HepG2 (cell line): ENCODE measurements around the gene OSBPL3.

Source experiments
- CREM ChIP-seq, 2 experiments: sonication (generic) in 1 of 2; formaldehyde crosslinking in 1 of 2; IDR thresholded peaks; 2 replicates each; pipeline versions ENCODE4 v1.4.0 to v1.6.1; 2016 to 2020; ENCODE audit warnings: antibody characterized with exemption in 1 of 2, mild to moderate bottlenecking in 1 of 2, missing genetic modification reagents in 1 of 2
- GABPA ChIP-seq, 2 experiments: IDR thresholded peaks; 2 replicates each; pipeline ENCODE4 v1.6.1; 2011 to 2016; ENCODE audit warnings: low read depth in 2 of 2, low read length in 1 of 2, missing biosample characterization in 1 of 2, missing genetic modification characterization in 1 of 2
- KDM5A ChIP-seq: fragments of 200-600 bp; sonication (generic); IDR thresholded peaks from 2 replicates; pipeline ENCODE4 v1.7.0; 2018; ENCODE audit warnings: antibody characterized with exemption, mild to moderate bottlenecking, low read length, borderline replicate concordance
- MED1 ChIP-seq: sonication (generic); formaldehyde crosslinking; IDR thresholded peaks from 2 replicates; pipeline ENCODE4 v1.4.0; 2020; ENCODE audit warnings: missing genetic modification reagents
- NAIF1 ChIP-seq: sonication (generic); formaldehyde crosslinking; IDR thresholded peaks from 2 replicates; pipeline ENCODE4 v1.5.0; 2020; ENCODE audit warnings: mild to moderate bottlenecking, missing genetic modification reagents, borderline replicate concordance
- NBN ChIP-seq: fragments of 450-650 bp; conservative IDR thresholded peaks from 2 replicates; pipeline ENCODE4 v1.6.1; 2017
- NR1H2 ChIP-seq: sonication (generic); formaldehyde crosslinking; IDR thresholded peaks from 2 replicates; pipeline ENCODE4 v1.8.1; 2022; ENCODE audit warnings: low read depth, missing genetic modification reagents, borderline replicate concordance
- SP1 ChIP-seq, 2 experiments: fragments of 450-650 bp in 1 of 2; sonication (generic) in 1 of 2; formaldehyde crosslinking in 1 of 2; IDR thresholded peaks; 2 replicates each; pipeline versions ENCODE4 v1.4.0 to v1.6.1; 2016 to 2020; ENCODE audit warnings: missing genetic modification reagents in 1 of 2
- ZSCAN25 ChIP-seq: sonication (generic); formaldehyde crosslinking; IDR thresholded peaks from 2 replicates; pipeline ENCODE4 v1.8.0; 2022; ENCODE audit warnings: mild to moderate bottlenecking, missing genetic modification reagents
- TF ChIP-seq, protein P1 (sequence below): sonication (generic); formaldehyde crosslinking; IDR thresholded peaks from 2 replicates; pipeline ENCODE4 v1.4.0; 2020; ENCODE audit warnings: missing genetic modification reagents
- TF ChIP-seq, protein P2 (sequence below): sonication (generic); formaldehyde crosslinking; IDR thresholded peaks from 2 replicates; pipeline ENCODE4 v1.4.0; 2020; ENCODE audit warnings: missing genetic modification reagents
- TF ChIP-seq, protein P3 (sequence below): sonication (generic); formaldehyde crosslinking; IDR thresholded peaks from 2 replicates; pipeline ENCODE4 v1.4.0; 2020; ENCODE audit warnings: missing genetic modification reagents
- TF ChIP-seq, protein P4 (sequence below): sonication (generic); formaldehyde crosslinking; IDR thresholded peaks from 2 replicates; pipeline ENCODE4 v1.4.0; 2020; ENCODE audit warnings: mild to moderate bottlenecking, missing genetic modification reagents
- TF ChIP-seq, protein P5 (sequence below): sonication (generic); formaldehyde crosslinking; IDR thresholded peaks from 2 replicates; pipeline ENCODE4 v1.8.1; 2023; ENCODE audit warnings: missing genetic modification reagents, inconsistent platforms, borderline replicate concordance

DNA sequence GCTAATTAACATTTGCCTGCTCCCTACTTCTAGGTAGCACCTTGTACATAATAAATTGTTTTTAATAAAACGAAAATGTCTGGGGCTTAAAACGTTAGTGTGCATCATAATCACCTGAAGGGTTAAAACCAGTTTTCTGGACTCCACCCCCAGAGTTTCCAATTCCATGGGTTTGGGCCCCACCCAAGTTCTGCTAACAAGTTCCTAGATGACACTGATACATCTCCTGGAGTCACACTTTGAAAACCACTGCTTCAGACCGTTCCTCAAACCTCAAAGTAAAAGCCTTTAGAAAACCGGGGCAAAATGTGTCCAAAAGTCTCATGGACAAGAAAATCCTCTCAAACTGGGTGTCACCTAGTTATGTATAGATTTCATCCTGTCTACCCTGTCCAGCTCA lies 9.3 kb downstream of the OSBPL3 start:
- TF ChIP-seq NAIF1 (CRISPR knock-in tag) (no peak), NR1H2 (no peak), KDM5A (no peak), MED1 (CRISPR knock-in tag) (no peak), GABPA (IDR thresholded peaks at IDR 0.05; ENCODE audit: low read depth, low read length) (no peak), GABPA (CRISPR knock-in tag; IDR thresholded peaks at IDR 0.05; ENCODE audit: low read depth) (no peak), SP1 (IDR thresholded peaks at IDR 0.05) (no peak), SP1 (CRISPR knock-in tag; IDR thresholded peaks at IDR 0.05) (no peak), ZSCAN25 (no peak), NBN (no peak), CREM (IDR thresholded peaks at IDR 0.05) (no peak), CREM (CRISPR knock-in tag; IDR thresholded peaks at IDR 0.05) (no peak)
- TF ChIP-seq, protein P1, sequence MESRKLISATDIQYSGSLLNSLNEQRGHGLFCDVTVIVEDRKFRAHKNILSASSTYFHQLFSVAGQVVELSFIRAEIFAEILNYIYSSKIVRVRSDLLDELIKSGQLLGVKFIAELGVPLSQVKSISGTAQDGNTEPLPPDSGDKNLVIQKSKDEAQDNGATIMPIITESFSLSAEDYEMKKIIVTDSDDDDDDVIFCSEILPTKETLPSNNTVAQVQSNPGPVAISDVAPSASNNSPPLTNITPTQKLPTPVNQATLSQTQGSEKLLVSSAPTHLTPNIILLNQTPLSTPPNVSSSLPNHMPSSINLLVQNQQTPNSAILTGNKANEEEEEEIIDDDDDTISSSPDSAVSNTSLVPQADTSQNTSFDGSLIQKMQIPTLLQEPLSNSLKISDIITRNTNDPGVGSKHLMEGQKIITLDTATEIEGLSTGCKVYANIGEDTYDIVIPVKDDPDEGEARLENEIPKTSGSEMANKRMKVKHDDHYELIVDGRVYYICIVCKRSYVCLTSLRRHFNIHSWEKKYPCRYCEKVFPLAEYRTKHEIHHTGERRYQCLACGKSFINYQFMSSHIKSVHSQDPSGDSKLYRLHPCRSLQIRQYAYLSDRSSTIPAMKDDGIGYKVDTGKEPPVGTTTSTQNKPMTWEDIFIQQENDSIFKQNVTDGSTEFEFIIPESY (CRISPR knock-in tag): no peak
- TF ChIP-seq, protein P2, sequence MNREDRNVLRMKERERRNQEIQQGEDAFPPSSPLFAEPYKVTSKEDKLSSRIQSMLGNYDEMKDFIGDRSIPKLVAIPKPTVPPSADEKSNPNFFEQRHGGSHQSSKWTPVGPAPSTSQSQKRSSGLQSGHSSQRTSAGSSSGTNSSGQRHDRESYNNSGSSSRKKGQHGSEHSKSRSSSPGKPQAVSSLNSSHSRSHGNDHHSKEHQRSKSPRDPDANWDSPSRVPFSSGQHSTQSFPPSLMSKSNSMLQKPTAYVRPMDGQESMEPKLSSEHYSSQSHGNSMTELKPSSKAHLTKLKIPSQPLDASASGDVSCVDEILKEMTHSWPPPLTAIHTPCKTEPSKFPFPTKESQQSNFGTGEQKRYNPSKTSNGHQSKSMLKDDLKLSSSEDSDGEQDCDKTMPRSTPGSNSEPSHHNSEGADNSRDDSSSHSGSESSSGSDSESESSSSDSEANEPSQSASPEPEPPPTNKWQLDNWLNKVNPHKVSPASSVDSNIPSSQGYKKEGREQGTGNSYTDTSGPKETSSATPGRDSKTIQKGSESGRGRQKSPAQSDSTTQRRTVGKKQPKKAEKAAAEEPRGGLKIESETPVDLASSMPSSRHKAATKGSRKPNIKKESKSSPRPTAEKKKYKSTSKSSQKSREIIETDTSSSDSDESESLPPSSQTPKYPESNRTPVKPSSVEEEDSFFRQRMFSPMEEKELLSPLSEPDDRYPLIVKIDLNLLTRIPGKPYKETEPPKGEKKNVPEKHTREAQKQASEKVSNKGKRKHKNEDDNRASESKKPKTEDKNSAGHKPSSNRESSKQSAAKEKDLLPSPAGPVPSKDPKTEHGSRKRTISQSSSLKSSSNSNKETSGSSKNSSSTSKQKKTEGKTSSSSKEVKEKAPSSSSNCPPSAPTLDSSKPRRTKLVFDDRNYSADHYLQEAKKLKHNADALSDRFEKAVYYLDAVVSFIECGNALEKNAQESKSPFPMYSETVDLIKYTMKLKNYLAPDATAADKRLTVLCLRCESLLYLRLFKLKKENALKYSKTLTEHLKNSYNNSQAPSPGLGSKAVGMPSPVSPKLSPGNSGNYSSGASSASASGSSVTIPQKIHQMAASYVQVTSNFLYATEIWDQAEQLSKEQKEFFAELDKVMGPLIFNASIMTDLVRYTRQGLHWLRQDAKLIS: no peak
- TF ChIP-seq, protein P3, sequence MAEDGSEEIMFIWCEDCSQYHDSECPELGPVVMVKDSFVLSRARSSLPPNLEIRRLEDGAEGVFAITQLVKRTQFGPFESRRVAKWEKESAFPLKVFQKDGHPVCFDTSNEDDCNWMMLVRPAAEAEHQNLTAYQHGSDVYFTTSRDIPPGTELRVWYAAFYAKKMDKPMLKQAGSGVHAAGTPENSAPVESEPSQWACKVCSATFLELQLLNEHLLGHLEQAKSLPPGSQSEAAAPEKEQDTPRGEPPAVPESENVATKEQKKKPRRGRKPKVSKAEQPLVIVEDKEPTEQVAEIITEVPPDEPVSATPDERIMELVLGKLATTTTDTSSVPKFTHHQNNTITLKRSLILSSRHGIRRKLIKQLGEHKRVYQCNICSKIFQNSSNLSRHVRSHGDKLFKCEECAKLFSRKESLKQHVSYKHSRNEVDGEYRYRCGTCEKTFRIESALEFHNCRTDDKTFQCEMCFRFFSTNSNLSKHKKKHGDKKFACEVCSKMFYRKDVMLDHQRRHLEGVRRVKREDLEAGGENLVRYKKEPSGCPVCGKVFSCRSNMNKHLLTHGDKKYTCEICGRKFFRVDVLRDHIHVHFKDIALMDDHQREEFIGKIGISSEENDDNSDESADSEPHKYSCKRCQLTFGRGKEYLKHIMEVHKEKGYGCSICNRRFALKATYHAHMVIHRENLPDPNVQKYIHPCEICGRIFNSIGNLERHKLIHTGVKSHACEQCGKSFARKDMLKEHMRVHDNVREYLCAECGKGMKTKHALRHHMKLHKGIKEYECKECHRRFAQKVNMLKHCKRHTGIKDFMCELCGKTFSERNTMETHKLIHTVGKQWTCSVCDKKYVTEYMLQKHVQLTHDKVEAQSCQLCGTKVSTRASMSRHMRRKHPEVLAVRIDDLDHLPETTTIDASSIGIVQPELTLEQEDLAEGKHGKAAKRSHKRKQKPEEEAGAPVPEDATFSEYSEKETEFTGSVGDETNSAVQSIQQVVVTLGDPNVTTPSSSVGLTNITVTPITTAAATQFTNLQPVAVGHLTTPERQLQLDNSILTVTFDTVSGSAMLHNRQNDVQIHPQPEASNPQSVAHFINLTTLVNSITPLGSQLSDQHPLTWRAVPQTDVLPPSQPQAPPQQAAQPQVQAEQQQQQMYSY: no peak
- TF ChIP-seq, protein P4, sequence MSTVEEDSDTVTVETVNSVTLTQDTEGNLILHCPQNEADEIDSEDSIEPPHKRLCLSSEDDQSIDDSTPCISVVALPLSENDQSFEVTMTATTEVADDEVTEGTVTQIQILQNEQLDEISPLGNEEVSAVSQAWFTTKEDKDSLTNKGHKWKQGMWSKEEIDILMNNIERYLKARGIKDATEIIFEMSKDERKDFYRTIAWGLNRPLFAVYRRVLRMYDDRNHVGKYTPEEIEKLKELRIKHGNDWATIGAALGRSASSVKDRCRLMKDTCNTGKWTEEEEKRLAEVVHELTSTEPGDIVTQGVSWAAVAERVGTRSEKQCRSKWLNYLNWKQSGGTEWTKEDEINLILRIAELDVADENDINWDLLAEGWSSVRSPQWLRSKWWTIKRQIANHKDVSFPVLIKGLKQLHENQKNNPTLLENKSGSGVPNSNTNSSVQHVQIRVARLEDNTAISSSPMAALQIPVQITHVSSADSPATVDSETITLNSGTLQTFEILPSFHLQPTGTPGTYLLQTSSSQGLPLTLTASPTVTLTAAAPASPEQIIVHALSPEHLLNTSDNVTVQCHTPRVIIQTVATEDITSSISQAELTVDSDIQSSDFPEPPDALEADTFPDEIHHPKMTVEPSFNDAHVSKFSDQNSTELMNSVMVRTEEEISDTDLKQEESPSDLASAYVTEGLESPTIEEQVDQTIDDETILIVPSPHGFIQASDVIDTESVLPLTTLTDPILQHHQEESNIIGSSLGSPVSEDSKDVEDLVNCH (CRISPR knock-in tag): no peak
- TF ChIP-seq, protein P5, sequence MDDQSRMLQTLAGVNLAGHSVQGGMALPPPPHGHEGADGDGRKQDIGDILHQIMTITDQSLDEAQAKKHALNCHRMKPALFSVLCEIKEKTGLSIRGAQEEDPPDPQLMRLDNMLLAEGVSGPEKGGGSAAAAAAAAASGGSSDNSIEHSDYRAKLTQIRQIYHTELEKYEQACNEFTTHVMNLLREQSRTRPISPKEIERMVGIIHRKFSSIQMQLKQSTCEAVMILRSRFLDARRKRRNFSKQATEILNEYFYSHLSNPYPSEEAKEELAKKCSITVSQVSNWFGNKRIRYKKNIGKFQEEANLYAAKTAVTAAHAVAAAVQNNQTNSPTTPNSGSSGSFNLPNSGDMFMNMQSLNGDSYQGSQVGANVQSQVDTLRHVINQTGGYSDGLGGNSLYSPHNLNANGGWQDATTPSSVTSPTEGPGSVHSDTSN (CRISPR knock-in tag): no peak
